Activated CD4-positive, alpha-beta memory T cell treated with anti-CD3 and anti-CD28 coated beads for 36 hours (primary cell): Measurements from ENCODE around the gene PRAC1. TPM values are rescaled to one million over a fixed set of nuclear protein-coding genes. Genes with fewer than 3 reads are reported as not detected.

Experiments used
- CTCF ChIA-PET: fragments of 350-600 bp; sonication (Branson Sonifier 250); formaldehyde crosslinking; loops from one replicate; lab custom pipeline; 2021; ENCODE audit warnings: antibody characterized with exemption, inconsistent platforms; lab: Charles Lee
- POLR2A ChIA-PET: fragments of 350-600 bp; sonication (Branson Sonifier 250); formaldehyde crosslinking; loops from one replicate; lab custom pipeline; 2021; ENCODE audit warnings: antibody characterized with exemption; lab: Charles Lee
- DNase-seq: peaks from one replicate; pipeline ENCODE4 v3.0.0-alpha.2; 2020
- H3K27ac Mint-ChIP-seq: one replicate; pipeline ENCODE4 v1.8.0; 2021; ENCODE audit warnings: mixed read lengths
- H3K27me3 Mint-ChIP-seq: one replicate; pipeline ENCODE4 v1.8.0; 2021; ENCODE audit warnings: mixed read lengths
- H3K36me3 Mint-ChIP-seq: one replicate; pipeline ENCODE4 v1.8.0; 2021; ENCODE audit warnings: mixed read lengths
- H3K4me1 Mint-ChIP-seq: one replicate; pipeline ENCODE4 v1.8.0; 2021; ENCODE audit warnings: low read depth, mixed read lengths
- H3K4me3 Mint-ChIP-seq: one replicate; pipeline ENCODE4 v1.8.0; 2021; ENCODE audit warnings: mild to moderate bottlenecking, mixed read lengths
- H3K9me3 Mint-ChIP-seq: one replicate; pipeline ENCODE4 v1.8.0; 2021; ENCODE audit warnings: mixed read lengths
- intact Hi-C: fragments of 100-400 bp; cut with micrococcal nuclease; formaldehyde crosslinking; loops from one replicate; pipeline ENCODE4 v1.15.1; 2023
- total RNA-seq, 2 experiments: library from RNA; stranded (reverse); gene quantifications; one replicate each; pipeline ENCODE4 v1.2.3, GENCODE V29; 2021

PRAC1 gene
- total RNA-seq, 2 experiments from 2014 or later = not detected

GRCh38 chr17:48730240-48730550, 7.9 kb upstream of the PRAC1 start:
- H3K9me3 Mint-ChIP-seq = no peaks in the 10 kb centered on the region
- ChIA-PET POLR2A (no interaction called here), CTCF (no interaction called here)
- peaks cover 89% of the 10 kb centered on the region for H3K27me3 Mint-ChIP-seq
- H3K27ac Mint-ChIP-seq = no peak overlapping the region
- peaks cover 29% of the 10 kb centered on the region for H3K4me1 Mint-ChIP-seq
- DNase-seq = no peak
- no peak overlapping the region for H3K4me3 Mint-ChIP-seq
- no peaks in the 10 kb centered on the region for H3K36me3 Mint-ChIP-seq
- intact Hi-C loops = no loop called here

GRCh38 chr17:48729335-48730239, 7.3 kb upstream of the PRAC1 start:
- Mint-ChIP-seq H3K4me1 (peaks cover 34% of the 10 kb centered on the region), H3K36me3 (no peaks in the 10 kb centered on the region), H3K27ac (no peak overlapping the region), H3K27me3 (peaks cover 89% of the 10 kb centered on the region), H3K9me3 (no peaks in the 10 kb centered on the region), H3K4me3 (no peak overlapping the region)
- intact Hi-C loops = loop anchor here (10.0 kb wide), 2 partner anchors 65 to 265 kb away; partner anchors contain the start of gene IGF2BP1
- ChIA-PET CTCF (interaction anchor here (1.1 to 1.5 kb wide), 2 partner anchors 10 to 51 kb away, joined by 3 to 5 read pairs; no protein-coding TSS in a partner anchor), POLR2A (interaction anchor here (1.0 kb wide), 1 partner anchor 21 kb away, joined by 3 read pairs; no protein-coding TSS in a partner anchor)
- no peak for DNase-seq

- Mint-ChIP-seq H3K4me1 (peaks cover 38% of the 10 kb centered on the region), H3K27ac (no peak within 1 kb of the TSS), H3K9me3 (no peaks in the 10 kb centered on the region), H3K36me3 (no peaks in the 10 kb centered on the region), H3K4me3 (peak within 1 kb of the TSS; percentile 31), H3K27me3 (peaks cover 89% of the 10 kb centered on the region)
- POLR2A ChIA-PET = interaction anchor here (1.0 kb wide), 1 partner anchor 22 kb away, joined by 3 read pairs; no protein-coding TSS in a partner anchor
- intact Hi-C loops = loop anchor here (10.0 kb wide), 2 partner anchors 66 to 266 kb away; partner anchors contain the start of gene IGF2BP1
- peak; percentile 54 for DNase-seq
- CTCF ChIA-PET = interaction anchor here (0.7 to 1.5 kb wide), 5 partner anchors 9 to 255 kb away, joined by 3 to 5 read pairs (median 4); no protein-coding TSS in a partner anchor
Observed at GRCh38 chr17:48728232-48729231, 6.2 kb upstream of the PRAC1 start, which contains the start of gene HOXB13. TSS of gene HOXB13 (minus strand) at chr17:48728750. CDS start at chr17:48728593, 157 bp downstream.

- H3K4me1 Mint-ChIP-seq = peaks cover 35% of the 10 kb centered on the region
- ChIA-PET POLR2A (no interaction called here), CTCF (interaction anchor here (1.2 to 1.5 kb wide), 2 partner anchors 49 to 91 kb away, joined by 4 to 5 read pairs; no protein-coding TSS in a partner anchor)
- H3K9me3 Mint-ChIP-seq = no peaks in the 10 kb centered on the region
- H3K4me3 Mint-ChIP-seq = no peak overlapping the region
- peaks cover 91% of the 10 kb centered on the region for H3K27me3 Mint-ChIP-seq
- DNase-seq = no peak
- H3K36me3 Mint-ChIP-seq = no peaks in the 10 kb centered on the region
- no peak overlapping the region for H3K27ac Mint-ChIP-seq
- intact Hi-C loops = loop anchor here (10.0 kb wide), 2 partner anchors 67 to 267 kb away; partner anchors contain the start of gene IGF2BP1
Observed at GRCh38 chr17:48727415-48728175, 5.3 kb upstream of the PRAC1 start.

- intact Hi-C loops = loop anchor here (10.0 kb wide), 2 partner anchors 68 to 268 kb away; partner anchors contain the start of gene IGF2BP1
- no peak overlapping the region for H3K27ac Mint-ChIP-seq
- peaks cover 34% of the 10 kb centered on the region for H3K4me1 Mint-ChIP-seq
Observed at GRCh38 chr17:48726916-48727286, 4.6 kb upstream of the PRAC1 start.

GRCh38 chr17:48726114-48726915, 4.0 kb upstream of the PRAC1 start:
- intact Hi-C loops = loop anchor here (10.0 kb wide), 2 partner anchors 68 to 268 kb away; partner anchors contain the start of gene IGF2BP1
- CTCF ChIA-PET = interaction anchor here (0.6 to 4.4 kb wide), 9 partner anchors 12 to 158 kb away, joined by 3 to 57 read pairs (median 9); no protein-coding TSS in a partner anchor
- DNase-seq = no peak
- Mint-ChIP-seq H3K9me3 (no peaks in the 10 kb centered on the region), H3K27ac (no peak overlapping the region), H3K36me3 (no peaks in the 10 kb centered on the region), H3K4me3 (no peak overlapping the region), H3K4me1 (peaks cover 34% of the 10 kb centered on the region), H3K27me3 (peaks cover 89% of the 10 kb centered on the region)
- POLR2A ChIA-PET = no interaction called here

More at GRCh38 chr17:48726916-48727286, 4.6 kb upstream of the PRAC1 start:
- ChIA-PET CTCF (interaction anchor here (1.2 to 3.7 kb wide), 3 partner anchors 64 to 152 kb away, joined by 4 to 57 read pairs (median 5); no protein-coding TSS in a partner anchor), POLR2A (no interaction called here)
- Mint-ChIP-seq H3K27me3 (peaks cover 92% of the 10 kb centered on the region), H3K9me3 (no peaks in the 10 kb centered on the region), H3K4me3 (no peak overlapping the region), H3K36me3 (no peaks in the 10 kb centered on the region)
- DNase-seq = no peak

- H3K36me3 Mint-ChIP-seq = no peaks in the 10 kb centered on the region
- POLR2A ChIA-PET = no interaction called here
- no peak for DNase-seq
- CTCF ChIA-PET = interaction anchor here (0.6 to 4.4 kb wide), 26 partner anchors 10 to 571 kb away, joined by 3 to 57 read pairs (median 4); no protein-coding TSS in a partner anchor
- no peak overlapping the region for H3K27ac Mint-ChIP-seq
- peaks cover 90% of the 10 kb centered on the region for H3K27me3 Mint-ChIP-seq
- no peaks in the 10 kb centered on the region for H3K9me3 Mint-ChIP-seq
- intact Hi-C loops = loop anchor here (2.0 to 10.0 kb wide), 4 partner anchors 27 to 269 kb away; partner anchors contain the start of gene IGF2BP1
- peaks cover 34% of the 10 kb centered on the region for H3K4me1 Mint-ChIP-seq
- H3K4me3 Mint-ChIP-seq = no peak overlapping the region
Observed at GRCh38 chr17:48725288-48726064, 3.2 kb upstream of the PRAC1 start.

- DNase-seq = no peak
- H3K36me3 Mint-ChIP-seq = peaks cover 2% of the 10 kb centered on the region
- peaks cover 90% of the 10 kb centered on the region for H3K27me3 Mint-ChIP-seq
- no peak overlapping the region for H3K27ac Mint-ChIP-seq
- ChIA-PET POLR2A (no interaction called here), CTCF (interaction anchor here (0.6 to 4.4 kb wide), 26 partner anchors 10 to 572 kb away, joined by 3 to 57 read pairs (median 5); no protein-coding TSS in a partner anchor)
- H3K4me1 Mint-ChIP-seq = peaks cover 36% of the 10 kb centered on the region
- no peaks in the 10 kb centered on the region for H3K9me3 Mint-ChIP-seq
- intact Hi-C loops = loop anchor here (2.0 to 10.0 kb wide), 4 partner anchors 28 to 270 kb away; partner anchors contain the start of gene IGF2BP1
- no peak overlapping the region for H3K4me3 Mint-ChIP-seq
Observed at GRCh38 chr17:48725004-48725287, 2.6 kb upstream of the PRAC1 start.

- Mint-ChIP-seq H3K36me3 (peaks cover 2% of the 10 kb centered on the region), H3K9me3 (no peaks in the 10 kb centered on the region), H3K27ac (no peak overlapping the region), H3K4me3 (no peak overlapping the region), H3K4me1 (peaks cover 36% of the 10 kb centered on the region), H3K27me3 (peaks cover 90% of the 10 kb centered on the region)
- ChIA-PET CTCF (interaction anchor here (0.5 to 4.4 kb wide), 46 partner anchors 8 to 503 kb away, joined by 3 to 57 read pairs (median 4); partner anchors contain the start of gene TTLL6), POLR2A (interaction anchor here (1.5 kb wide), 1 partner anchor 98 kb away, joined by 6 read pairs; the partner anchor contains the start of gene HOXB9)
- peak; percentile 87 for DNase-seq
- intact Hi-C loops = loop anchor here (2.0 to 10.0 kb wide), 6 partner anchors 28 to 270 kb away; partner anchors contain the start of genes HOXB8 and IGF2BP1
Observed at GRCh38 chr17:48724251-48725003, 2.1 kb upstream of the PRAC1 start.
